GM19438 (cell line): ENCODE data around the gene USP47.

Source experiments
- ATAC-seq: cut with Tn5 transposase; IDR thresholded peaks from one replicate; pipeline ENCODE4 v1.9.1; 2021; ENCODE audit warnings: low read depth; ENCODE audit not compliant: unreplicated experiment

Gene USP47, protein sequence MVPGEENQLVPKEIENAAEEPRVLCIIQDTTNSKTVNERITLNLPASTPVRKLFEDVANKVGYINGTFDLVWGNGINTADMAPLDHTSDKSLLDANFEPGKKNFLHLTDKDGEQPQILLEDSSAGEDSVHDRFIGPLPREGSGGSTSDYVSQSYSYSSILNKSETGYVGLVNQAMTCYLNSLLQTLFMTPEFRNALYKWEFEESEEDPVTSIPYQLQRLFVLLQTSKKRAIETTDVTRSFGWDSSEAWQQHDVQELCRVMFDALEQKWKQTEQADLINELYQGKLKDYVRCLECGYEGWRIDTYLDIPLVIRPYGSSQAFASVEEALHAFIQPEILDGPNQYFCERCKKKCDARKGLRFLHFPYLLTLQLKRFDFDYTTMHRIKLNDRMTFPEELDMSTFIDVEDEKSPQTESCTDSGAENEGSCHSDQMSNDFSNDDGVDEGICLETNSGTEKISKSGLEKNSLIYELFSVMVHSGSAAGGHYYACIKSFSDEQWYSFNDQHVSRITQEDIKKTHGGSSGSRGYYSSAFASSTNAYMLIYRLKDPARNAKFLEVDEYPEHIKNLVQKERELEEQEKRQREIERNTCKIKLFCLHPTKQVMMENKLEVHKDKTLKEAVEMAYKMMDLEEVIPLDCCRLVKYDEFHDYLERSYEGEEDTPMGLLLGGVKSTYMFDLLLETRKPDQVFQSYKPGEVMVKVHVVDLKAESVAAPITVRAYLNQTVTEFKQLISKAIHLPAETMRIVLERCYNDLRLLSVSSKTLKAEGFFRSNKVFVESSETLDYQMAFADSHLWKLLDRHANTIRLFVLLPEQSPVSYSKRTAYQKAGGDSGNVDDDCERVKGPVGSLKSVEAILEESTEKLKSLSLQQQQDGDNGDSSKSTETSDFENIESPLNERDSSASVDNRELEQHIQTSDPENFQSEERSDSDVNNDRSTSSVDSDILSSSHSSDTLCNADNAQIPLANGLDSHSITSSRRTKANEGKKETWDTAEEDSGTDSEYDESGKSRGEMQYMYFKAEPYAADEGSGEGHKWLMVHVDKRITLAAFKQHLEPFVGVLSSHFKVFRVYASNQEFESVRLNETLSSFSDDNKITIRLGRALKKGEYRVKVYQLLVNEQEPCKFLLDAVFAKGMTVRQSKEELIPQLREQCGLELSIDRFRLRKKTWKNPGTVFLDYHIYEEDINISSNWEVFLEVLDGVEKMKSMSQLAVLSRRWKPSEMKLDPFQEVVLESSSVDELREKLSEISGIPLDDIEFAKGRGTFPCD (N-terminal part only)

DNA sequence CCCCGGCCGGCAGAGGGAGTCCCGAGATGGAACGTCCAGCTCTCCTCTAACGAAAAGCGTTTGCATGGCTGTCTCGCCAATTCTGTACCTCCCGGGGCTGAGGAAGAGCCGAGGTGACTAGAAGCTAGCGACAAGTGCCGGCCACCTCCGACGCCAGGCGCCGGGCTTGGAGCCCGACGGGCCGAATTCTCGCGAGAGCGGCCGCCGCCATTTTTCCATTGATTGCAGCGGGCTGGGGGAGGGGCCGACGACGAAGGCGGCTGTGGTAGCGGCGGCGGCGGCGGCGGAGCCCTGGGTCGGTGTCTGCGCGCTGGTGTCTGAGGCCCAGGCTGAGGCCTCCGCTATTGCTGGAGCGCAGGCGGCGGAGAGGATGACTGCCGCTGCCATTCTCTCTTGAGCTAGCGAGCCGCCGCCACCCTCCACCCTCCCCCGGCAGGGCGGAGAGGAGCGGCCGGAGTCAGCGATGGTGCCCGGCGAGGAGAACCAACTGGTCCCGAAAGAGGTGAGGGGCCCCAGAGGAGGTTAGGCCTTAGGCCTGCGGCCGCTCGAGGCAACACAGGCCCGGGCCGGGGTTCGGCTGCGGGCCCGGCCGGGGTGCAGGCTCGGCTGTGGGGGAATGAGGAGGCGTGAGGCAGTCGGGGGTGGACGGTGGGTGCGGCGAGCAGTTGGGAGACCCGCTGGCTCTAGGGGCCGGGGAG, at the start of gene USP47:
TSS of gene USP47 (plus strand) at position 250 of the 698 bp plus-strand sequence. CDS start at position 464, 214 bp downstream.
- ATAC-seq, result peak; percentile 64

DNA sequence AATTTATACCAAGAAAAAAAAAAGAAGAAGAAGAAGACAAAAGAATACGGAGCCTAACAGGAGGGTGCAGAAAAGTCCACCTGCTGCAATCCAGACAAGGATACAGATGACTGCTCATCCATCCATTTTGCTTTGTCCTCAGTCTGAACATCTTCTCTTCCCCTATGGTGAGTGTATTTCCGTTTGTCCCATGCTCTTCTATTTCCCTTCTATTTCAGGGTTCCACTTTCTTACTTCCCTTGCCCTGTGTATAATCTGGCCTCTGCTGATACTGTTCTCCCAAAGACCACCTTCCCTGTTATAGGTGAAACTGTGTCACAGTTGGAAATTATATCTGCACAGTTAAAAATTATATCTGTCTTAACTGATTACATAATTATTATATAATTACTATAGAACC, 48.7 kb upstream of the USP47 start:
- ATAC-seq, result no peak

DNA sequence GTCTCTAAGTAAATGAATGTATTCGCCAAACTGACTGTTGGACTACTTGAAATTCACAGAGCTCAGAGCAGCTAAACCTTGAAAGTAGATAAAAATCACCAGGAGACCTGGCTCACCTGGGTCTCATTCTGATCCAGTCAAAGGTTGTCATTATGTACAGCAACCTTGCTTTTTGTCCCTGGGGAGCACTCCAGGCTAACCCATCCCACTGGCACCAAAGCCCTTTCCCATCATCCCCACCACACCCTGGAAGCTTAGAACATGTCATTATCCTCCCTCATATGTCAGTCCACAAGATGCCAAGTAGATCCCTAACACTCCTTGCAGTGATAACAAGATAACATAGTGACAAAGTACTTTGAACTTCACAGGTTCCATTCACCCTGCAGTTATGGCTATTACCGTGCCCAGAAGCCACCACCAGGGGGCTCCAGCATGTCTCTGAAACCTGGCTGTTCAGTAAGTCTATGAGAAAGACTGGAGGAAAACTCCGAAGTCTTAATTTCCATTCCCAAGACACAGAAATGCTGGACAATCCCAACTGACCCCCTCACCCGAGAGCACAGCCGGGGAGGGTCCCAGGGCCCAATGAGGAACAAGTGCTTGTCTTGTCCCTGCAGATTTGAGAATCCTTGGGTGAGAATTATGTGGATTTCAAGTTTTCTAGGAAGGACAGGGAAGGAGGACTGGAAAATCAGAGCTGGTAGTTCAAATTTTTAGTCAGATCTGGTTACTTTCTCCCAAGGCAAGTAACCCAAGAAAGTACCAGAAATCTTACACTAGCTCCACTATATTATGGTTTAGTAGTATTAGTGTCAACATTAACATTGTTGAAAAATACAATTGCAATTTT, 43.0 kb upstream of the USP47 start:
- ATAC-seq, result peak; percentile 83

DNA sequence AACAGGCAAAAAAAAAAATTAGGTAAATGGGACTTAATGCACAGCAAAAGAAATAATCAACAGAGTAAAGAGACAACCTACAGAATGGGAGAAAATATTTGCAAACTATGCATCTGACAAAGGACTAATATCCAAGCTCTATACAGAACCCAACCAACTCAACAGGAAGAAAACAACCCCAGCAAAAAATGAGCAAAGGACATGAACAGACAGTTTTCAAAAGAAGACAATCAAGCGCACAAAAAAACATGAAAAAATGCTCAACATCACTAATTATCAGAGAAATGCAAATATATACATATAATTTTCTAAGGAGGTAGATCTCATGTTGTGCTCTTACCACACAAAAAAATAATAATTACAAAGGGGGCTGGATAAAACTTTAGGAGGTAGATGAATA, 36.5 kb upstream of the USP47 start:
- ATAC-seq, result no peak

DNA sequence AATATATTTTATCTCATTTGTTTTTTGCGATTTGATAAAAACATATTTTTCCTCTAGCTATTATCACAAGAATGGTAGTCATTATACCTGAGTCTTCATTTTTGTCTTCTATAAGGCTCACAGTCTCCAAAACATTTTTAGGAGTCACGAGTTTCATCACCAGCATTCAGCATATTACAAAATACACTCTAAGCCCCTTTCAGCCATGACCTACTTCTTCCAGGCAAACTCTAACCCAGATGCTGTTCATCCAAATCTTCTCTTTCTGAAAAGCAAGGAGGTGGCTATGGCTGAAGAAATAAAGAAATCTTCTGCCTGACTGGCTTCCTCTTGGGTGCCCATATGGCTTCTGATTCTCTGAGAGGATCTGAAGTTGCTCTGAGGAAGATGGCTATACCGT, 35.7 kb upstream of the USP47 start:
- ATAC-seq, result no peak

DNA sequence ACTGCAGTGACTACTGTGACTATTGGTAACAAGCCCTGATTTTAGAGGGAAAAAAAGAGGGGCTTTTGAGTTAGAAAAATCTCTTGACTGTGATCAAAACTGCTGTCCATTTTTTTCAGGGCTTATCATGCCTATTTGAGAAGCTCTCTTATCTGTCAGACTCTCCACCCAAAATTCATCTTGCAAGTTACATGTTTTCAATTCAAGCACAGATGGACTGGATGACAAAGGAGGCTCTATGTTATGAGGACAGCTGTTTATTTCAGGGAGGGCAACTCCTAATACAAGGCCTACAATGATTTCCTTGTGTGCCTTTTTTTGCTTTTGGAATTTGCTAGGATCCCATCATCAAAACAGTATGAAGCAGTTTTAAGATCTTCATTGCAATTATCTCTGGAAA, 35.2 kb upstream of the USP47 start:
- ATAC-seq, result no peak

DNA sequence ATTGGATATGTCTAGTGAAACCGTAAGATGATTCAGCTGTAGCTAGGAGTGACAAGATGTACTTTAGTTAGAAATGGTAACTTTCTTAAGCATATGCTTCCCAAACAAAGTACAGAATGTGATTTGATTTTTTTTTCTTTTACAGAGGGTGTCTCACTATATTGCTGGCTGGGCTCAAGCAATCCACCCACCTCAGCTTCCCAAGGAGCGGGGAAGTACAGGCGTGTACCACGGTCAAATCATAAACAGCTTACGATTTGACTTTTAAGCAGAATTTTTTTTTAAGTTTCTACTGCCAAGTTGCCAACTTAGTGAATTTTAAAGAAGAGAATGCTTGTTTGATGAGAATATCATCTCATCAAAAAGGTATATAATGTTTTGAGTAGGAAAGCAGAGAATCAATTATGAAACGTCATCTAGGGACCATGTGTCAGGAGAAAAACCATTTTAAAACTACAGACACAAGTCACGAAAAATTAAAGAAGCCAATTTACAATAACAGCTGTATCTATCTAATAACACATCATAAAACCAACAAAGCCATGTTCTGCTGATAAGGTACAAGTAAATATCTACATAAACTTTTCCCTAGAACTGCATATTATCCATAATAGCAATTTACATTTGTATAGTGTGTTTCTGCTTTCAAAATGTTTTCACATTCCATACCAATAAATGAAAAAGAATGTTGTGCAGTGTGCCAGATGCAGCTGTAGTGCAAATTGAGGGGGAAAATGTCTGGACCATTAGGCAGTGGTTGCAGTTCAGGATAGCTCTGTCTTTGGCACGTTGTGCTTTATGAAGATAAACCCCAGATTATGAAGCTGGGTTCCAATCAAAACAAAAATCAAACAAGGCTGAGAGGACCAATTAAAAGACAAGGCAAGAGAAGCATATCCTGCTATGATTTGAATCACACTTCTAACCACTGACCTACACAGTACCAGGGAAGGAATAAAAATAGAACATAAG, 33.7 kb upstream of the USP47 start:
- ATAC-seq, result no peak

DNA sequence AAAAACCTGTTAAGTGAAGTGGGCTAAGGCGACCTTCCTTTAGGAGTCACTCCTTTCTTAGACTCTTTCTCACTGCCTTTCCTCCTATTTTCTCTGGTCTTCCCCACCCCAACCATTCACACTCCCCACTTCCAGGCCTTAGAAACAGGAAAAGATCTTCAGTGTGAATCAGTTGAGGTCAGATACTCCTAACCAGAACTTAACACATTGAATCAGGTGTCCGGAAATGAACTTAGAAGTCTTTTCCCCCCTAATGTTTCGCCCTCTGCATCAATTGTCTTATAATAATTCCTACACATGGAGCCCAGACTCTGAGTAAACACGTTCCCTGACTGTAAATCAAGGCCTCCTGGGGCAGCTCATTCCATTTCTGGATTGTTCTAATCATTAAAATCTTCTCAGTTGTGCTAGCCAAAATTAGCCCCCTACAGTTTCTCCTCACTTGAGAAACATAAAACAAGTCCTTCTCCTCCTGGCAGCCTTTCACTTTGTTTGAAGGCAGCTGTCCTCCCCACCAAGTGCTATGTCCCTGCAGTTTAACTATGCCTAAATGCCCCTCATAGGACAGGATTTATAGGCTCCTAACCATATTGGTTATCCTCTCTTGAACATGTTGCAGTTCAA, 32.7 kb upstream of the USP47 start:
- no peak for ATAC-seq

DNA sequence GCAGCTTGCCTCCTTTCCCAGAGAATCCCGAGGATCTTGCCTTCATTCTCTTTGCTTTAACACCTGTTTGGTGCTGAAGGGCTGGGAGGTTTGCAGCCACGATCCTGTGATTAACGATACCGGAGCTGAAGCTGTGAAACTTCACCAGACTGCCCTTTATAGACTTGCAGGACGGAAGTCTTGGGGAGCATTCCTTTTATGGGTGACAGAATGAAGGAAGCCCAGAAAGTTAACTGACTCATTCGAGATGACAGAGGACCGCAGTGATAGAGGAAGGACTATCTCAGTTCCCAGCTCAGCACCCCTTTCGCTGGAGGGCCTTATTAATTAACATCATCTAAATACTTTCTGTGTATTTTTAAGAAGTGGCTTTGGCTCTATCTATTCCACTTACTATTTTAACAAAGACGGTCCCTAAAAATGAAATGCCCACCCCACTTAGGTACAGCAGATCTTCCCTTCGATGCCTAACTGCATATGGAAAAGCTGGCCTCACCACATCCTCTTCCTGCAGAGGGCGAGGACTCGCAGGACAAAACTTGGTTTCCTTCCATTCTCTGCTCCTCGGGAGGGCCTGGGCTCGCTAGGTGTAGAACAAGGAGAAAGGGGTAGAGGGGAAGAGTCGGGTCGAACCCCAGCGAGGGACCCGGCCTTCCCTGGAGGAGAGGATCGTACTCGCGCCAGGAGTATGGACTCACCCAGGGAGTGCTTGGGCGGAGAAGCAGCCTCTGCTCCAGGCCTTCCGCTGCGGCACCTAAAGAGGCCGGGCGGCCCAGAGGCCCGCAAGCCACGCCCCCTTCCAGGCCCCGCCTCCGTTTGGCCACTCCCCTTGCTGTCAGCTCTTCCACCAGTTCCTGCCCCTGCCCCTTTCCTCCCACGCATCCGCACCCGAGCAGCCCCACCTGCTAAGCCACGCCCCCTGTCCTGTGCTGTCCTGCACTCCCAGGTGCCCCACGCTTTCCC, 30.7 kb upstream of the USP47 start:
- ATAC-seq, result no peak

DNA sequence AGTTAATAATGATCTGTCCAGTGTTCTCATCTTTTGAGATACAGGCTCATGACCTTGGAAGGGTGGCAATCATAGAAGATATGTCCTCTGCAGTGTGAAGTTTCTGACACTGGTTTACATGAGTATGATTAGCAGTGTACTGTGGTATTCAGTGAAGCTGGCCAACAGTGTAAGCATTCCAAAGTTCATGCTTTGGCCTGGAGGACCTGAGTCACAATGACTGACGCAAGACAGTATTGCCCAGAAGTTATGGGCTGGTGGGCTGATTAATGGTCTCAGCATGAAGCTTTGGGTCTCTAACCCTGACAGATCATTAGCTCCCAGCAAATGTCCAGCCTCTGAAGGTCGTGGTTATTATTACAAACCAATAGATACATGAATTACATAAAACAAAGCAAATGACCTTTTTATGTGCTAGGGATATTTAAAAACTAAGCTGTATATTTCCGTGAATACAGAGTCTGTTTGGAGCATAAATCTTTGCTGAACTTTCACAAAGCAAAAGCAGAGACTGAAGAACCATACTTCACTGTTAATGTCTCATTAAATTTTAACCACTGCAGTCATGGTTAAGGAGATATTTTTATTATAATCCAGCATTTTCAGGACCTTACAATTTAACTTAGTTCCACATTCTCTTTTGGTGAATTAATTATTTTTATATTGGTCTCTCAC, 28.3 kb upstream of the USP47 start:
- no peak for ATAC-seq

DNA sequence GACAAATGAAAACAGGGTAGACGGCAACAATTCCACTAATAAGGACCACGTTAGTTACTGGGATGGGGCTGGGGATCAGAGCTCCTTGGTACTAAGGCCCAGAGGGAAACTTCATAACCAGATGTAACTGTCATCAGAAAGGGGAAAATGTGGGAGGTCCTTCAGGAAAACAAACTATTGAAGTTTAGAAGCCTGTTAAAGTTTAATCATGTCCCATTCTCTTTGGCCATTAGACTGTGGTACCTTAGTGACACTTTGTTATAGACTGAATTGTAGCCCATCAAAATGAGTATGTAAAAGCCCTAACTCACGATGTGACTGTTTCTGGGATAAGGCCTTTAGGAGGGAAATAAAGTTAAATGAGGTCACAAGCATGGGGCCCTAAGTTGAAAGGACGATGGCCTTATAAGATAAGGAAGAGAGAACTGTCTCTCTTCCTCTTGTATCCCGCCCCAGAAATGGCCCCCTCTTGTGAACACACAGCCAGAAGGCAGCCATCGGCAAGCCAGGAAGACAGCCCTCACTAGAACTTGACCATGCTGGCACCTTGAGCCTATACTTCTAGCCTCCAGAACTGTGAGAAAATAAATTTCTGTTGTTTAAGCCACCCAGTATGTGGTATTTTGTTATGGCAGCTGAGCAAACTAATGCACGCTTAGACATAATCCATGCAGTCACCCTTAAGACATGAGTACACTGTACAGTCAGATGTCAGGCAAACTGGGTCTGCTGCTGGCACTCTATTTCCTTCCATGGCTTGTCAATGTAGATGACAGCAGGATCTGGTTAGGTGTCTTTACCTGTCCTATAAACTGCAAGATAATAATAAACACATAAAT, 26.9 kb upstream of the USP47 start:
- no peak for ATAC-seq

DNA sequence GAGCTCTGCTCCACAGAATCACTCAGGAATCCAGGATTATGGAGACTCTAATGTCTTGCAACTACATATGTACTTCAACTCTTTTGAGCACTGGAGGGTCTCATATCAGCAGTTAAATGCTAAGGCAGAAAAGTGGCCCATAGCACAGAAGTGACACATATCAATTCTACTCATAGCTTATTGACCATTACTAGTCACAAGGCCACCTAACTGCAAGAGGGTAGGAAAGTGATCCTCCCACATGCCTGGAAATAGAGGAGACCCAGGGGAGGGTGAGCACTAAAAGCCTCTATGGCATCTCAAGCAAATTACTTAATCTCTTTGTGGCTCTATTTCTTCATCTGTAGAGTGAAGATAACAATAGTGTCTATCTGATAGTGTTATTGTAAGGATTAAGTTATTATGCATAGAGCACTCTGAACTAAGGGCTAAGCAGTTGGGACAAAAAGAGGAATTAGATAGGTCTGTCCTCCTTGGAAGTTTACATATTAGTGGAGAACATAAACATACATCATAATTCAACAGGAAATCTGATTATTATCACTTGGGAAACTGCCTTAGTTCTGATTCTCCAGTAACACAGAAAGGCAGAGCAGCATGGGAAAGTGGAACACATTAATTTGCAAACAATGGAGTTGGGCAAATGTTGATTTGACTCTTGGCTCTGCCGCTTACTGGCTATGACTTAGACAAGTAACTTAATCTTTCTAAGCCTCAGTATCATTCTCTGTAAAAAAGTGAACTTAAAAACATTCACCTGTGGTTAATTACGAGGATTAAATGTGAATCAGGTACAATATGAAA, 25.1 kb upstream of the USP47 start:
- no peak for ATAC-seq

DNA sequence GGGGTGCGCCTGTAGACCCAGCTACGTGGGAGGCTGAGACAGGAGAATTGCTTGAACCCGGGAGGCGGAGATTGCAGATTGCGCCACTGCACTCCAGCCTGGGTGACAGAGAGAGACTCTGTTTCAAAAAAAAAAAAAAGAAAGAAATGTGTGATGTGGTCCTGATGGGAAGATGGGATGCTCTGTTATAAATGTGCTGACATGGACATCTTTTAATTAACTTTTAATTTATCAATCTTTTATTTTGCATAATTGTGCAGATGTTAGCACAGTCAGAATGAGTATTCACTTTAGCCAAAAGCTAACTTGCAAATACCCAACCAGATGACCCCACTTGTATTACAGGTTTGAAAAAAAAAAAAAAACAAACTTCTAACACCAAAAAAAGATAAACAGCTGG, 23.8 kb upstream of the USP47 start:
- no peak for ATAC-seq

DNA sequence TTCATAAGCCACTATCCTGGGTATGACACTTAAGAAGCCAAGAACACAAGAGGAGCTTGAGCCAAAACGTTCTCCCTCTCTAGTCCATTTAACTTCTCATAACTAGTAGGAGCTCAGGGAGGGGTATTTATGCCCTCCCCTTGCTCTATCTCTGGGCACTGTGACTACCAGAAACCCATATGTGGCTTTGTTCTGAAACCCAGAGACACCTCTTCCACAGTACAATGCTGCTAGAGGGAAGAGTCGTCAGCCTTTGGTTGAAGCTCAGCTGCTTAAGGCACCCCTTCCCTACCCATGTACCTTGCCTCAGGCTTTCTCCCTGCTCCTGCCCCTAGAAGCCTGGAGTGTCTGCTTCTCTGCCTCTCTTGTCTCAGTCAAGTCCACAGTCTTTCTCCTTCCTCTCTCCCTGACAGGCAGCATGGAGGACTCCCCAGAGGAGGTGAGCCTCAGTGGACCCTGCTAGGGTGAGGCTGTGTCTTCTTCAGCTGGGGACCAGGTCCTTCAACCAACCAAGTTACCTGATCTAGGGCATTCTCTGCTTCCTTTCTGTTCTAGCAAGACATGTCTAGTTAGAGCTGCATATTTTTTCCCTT, 23.1 kb upstream of the USP47 start:
- no peak for ATAC-seq
